Measurements from ENCODE around the gene MEST.

GRCh38 chr7:130442601-130443000 lies 49.3 kb upstream of the MEST start:
- TF ChIP-seq POLR2A (IDR thresholded peaks at IDR 0.05) (no peak), POLR2AphosphoS5 (IDR thresholded peaks at IDR 0.05) (no peak)
